GM12878 (cell line): ENCODE measurements around the gene HAUS6.

ENCODE experiments used
- EGR1 ChIP-seq, 2 experiments: IDR thresholded peaks; 1 replicate in 1 of 2; 2 replicates in 1 of 2; pipeline ENCODE4 v1.6.1; 2011 to 2012; ENCODE audit warnings: low read depth in 2 of 2, low read length in 2 of 2, borderline replicate concordance in 1 of 2, mild to moderate bottlenecking in 1 of 2, moderate library complexity in 1 of 2
- POLR2A ChIP-seq: IDR thresholded peaks from 2 replicates; pipeline ENCODE4 v1.6.1; 2011; ENCODE audit warnings: low read depth, mild to moderate bottlenecking, low read length
- RAD51 ChIP-seq: fragments of 450-650 bp; IDR thresholded peaks from 2 replicates; pipeline ENCODE4 v1.6.1; 2016; ENCODE audit warnings: moderate library complexity, mild to moderate bottlenecking, inconsistent platforms
- RCOR1 ChIP-seq: conservative IDR thresholded peaks from 2 replicates; pipeline ENCODE4 v1.6.1; 2012; ENCODE audit warnings: low read depth, low read length, improper control_type of control experiment
- SIN3A ChIP-seq: IDR thresholded peaks from 2 replicates; pipeline ENCODE4 v1.6.1; 2012; ENCODE audit warnings: low read depth, low read length, improper control_type of control experiment
- ZNF24 ChIP-seq: fragments of 450-650 bp; IDR thresholded peaks from 2 replicates; pipeline ENCODE4 v1.6.1; 2017; ENCODE audit warnings: antibody characterized with exemption, mild to moderate bottlenecking
- TF ChIP-seq, protein P1 (sequence below): IDR thresholded peaks from 2 replicates; pipeline ENCODE4 v1.6.1; 2012; ENCODE audit warnings: low read depth, low read length, improper control_type of control experiment
- TF ChIP-seq, protein P2 (sequence below), 3 experiments: IDR thresholded peaks in 2 of 3; conservative IDR thresholded peaks in 1 of 3; 2 replicates each; pipeline ENCODE4 v1.5.1; 2011; ENCODE audit warnings: low read depth in 3 of 3, low read length in 3 of 3, mild to moderate bottlenecking in 3 of 3, control low read depth in 2 of 3, moderate library complexity in 2 of 3, inconsistent platforms in 1 of 3, mixed read lengths in 1 of 3; ENCODE audit not compliant: control insufficient read depth in 2 of 3, insufficient read depth in 1 of 3; ENCODE audit errors: extremely low read depth in 1 of 3

DNA sequence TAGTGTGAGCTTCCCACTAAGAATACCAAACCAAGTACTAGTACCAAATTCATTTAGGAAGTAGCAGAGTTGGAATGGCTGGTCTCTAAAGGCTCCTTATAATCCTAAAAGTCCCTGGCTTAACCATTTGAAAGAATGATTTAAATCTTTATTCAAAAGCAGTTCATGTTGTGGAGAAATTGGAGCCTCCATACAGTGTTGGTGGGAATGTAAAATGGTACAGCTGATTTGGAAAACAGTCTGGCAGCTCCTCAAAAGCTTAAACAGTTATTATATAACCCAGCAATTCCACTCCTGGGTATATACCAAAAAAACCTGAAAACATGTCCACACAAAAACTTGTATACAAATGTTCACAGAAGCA, 21.7 kb upstream of the HAUS6 start:
- no peak for TF ChIP-seq SIN3A
- TF ChIP-seq, protein P1, sequence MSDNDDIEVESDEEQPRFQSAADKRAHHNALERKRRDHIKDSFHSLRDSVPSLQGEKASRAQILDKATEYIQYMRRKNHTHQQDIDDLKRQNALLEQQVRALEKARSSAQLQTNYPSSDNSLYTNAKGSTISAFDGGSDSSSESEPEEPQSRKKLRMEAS = no peak
- TF ChIP-seq POLR2A = no peak
- TF ChIP-seq RAD51 = no peak
- TF ChIP-seq EGR1 (IDR thresholded peaks at IDR 0.05; ENCODE audit: borderline replicate concordance in 1 of 2, low read depth in 2 of 2, low read length in 2 of 2) = no peak
- TF ChIP-seq, protein P2, sequence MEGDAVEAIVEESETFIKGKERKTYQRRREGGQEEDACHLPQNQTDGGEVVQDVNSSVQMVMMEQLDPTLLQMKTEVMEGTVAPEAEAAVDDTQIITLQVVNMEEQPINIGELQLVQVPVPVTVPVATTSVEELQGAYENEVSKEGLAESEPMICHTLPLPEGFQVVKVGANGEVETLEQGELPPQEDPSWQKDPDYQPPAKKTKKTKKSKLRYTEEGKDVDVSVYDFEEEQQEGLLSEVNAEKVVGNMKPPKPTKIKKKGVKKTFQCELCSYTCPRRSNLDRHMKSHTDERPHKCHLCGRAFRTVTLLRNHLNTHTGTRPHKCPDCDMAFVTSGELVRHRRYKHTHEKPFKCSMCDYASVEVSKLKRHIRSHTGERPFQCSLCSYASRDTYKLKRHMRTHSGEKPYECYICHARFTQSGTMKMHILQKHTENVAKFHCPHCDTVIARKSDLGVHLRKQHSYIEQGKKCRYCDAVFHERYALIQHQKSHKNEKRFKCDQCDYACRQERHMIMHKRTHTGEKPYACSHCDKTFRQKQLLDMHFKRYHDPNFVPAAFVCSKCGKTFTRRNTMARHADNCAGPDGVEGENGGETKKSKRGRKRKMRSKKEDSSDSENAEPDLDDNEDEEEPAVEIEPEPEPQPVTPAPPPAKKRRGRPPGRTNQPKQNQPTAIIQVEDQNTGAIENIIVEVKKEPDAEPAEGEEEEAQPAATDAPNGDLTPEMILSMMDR (IDR thresholded peaks at IDR 0.05 in 2 of 3, conservative IDR thresholded peaks at IDR 0.05 in 1 of 3; ENCODE audit: control insufficient read depth in 2 of 3, extremely low read depth in 1 of 3, insufficient read depth in 1 of 3, low read depth in 3 of 3, low read length in 3 of 3) = no peak
- TF ChIP-seq ZNF24 = no peak
- TF ChIP-seq RCOR1 = no peak
